GM23338 (cell line): ENCODE measurements around the gene TIMM29. TPM values are rescaled to one million over a fixed set of nuclear protein-coding genes. Genes with fewer than 3 reads are reported as not detected.

ENCODE experiments used
- ATAC-seq: fragments of 200-7000 bp; cut with Tn5 transposase; 3 replicates; pipeline ENCODE4 v1.9.1; 2020
- DNase-seq: peaks from one replicate; pipeline ENCODE4 v3.0.0-alpha.2; 2015; ENCODE audit warnings: low spot score
- H2AFZ ChIP-seq: fragments of 200-600 bp; sonication (generic); 2 replicates; pipeline ENCODE4 v1.8.0; 2016; ENCODE audit warnings: antibody characterized with exemption, mild to moderate bottlenecking, moderate library complexity
- H3F3A ChIP-seq: fragments of 200-600 bp; sonication (generic); replicated peaks from 2 replicates; pipeline ENCODE4 v1.8.0; 2017; ENCODE audit warnings: antibody characterized with exemption, mixed run types, low read depth
- H3K27ac ChIP-seq: fragments of 200-600 bp; sonication (generic); 2 replicates; pipeline ENCODE4 v1.6.1; 2016; ENCODE audit warnings: low read depth
- H3K27me3 ChIP-seq: fragments of 200-600 bp; sonication (generic); 2 replicates; pipeline ENCODE4 v1.8.0; 2016; ENCODE audit warnings: mild to moderate bottlenecking, mixed run types, moderate library complexity; ENCODE audit not compliant: insufficient read depth
- H3K36me3 ChIP-seq: fragments of 200-600 bp; sonication (generic); 2 replicates; pipeline ENCODE4 v1.8.0; 2016; ENCODE audit warnings: mild to moderate bottlenecking; ENCODE audit not compliant: insufficient read depth
- H3K4me1 ChIP-seq: fragments of 200-600 bp; sonication (generic); 2 replicates; pipeline ENCODE4 v1.8.0; 2016; ENCODE audit warnings: mild to moderate bottlenecking, moderate library complexity; ENCODE audit not compliant: insufficient read depth
- H3K4me2 ChIP-seq: fragments of 200-600 bp; sonication (generic); 2 replicates; pipeline ENCODE4 v1.7.1; 2017; ENCODE audit warnings: mixed run types
- H3K4me3 ChIP-seq: fragments of 200-600 bp; sonication (generic); 2 replicates; pipeline ENCODE4 v1.6.1; 2016; ENCODE audit warnings: mixed run types
- H3K79me2 ChIP-seq: fragments of 200-600 bp; sonication (generic); replicated peaks from 2 replicates; pipeline ENCODE4 v1.8.0; 2017; ENCODE audit warnings: mild to moderate bottlenecking; ENCODE audit not compliant: insufficient read depth
- H3K9me2 ChIP-seq: fragments of 200-600 bp; sonication (generic); 2 replicates; pipeline ENCODE4 v1.8.0; 2017; ENCODE audit not compliant: insufficient read depth
- H4K20me1 ChIP-seq: fragments of 200-600 bp; sonication (generic); replicated peaks from 2 replicates; pipeline ENCODE4 v1.8.0; 2017; ENCODE audit warnings: mild to moderate bottlenecking; ENCODE audit not compliant: insufficient read depth
- H3K27ac Mint-ChIP-seq: 2 replicates; pipeline ENCODE4 v1.8.0; 2020; ENCODE audit warnings: inconsistent platforms, mild to moderate bottlenecking, moderate library complexity, mixed read lengths
- H3K27me3 Mint-ChIP-seq: 3 replicates; pipeline ENCODE4 v1.8.0; 2022; ENCODE audit warnings: low read depth, mild to moderate bottlenecking, moderate library complexity, mixed read lengths, inconsistent platforms; ENCODE audit not compliant: insufficient read depth, poor library complexity
- H3K36me3 Mint-ChIP-seq: 3 replicates; pipeline ENCODE4 v1.8.0; 2021; ENCODE audit warnings: low read depth, mild to moderate bottlenecking, inconsistent platforms, moderate library complexity, mixed read lengths
- H3K4me1 Mint-ChIP-seq: 3 replicates; pipeline ENCODE4 v1.8.0; 2020; ENCODE audit warnings: mild to moderate bottlenecking, inconsistent platforms, mixed read lengths
- H3K4me3 Mint-ChIP-seq: 3 replicates; pipeline ENCODE4 v1.8.0; 2021; ENCODE audit warnings: moderate library complexity, mild to moderate bottlenecking, inconsistent platforms, mixed read lengths
- H3K9me3 Mint-ChIP-seq: 3 replicates; pipeline ENCODE4 v1.8.0; 2020; ENCODE audit warnings: moderate library complexity, mild to moderate bottlenecking, inconsistent platforms, mixed read lengths
- EZH2 ChIP-seq: fragments of 200-600 bp; sonication (generic); IDR thresholded peaks from one replicate; pipeline ENCODE4 v1.8.0; 2017; ENCODE audit warnings: antibody characterized with exemption, mild to moderate bottlenecking, low read depth; ENCODE audit not compliant: unreplicated experiment
- JUNB ChIP-seq: IDR thresholded peaks from one replicate; pipeline ENCODE4 v1.6.1; 2016; ENCODE audit warnings: antibody characterized with exemption; ENCODE audit not compliant: unreplicated experiment
- NANOG ChIP-seq: IDR thresholded peaks from 2 replicates; pipeline ENCODE4 v1.6.1; 2016; ENCODE audit warnings: antibody characterized with exemption, borderline replicate concordance
- POLR2AphosphoS5 ChIP-seq: IDR thresholded peaks from 2 replicates; pipeline ENCODE4 v1.6.1; 2016; ENCODE audit warnings: antibody characterized with exemption, low read depth
- polyA plus RNA-seq: library from polyadenylated mRNA; unstranded; fragments of >200 nt; fragmentation: Nextera tagmentation; extraction: Ambion mirVana; gene quantifications from 2 replicates; pipeline ENCODE4 v1.2.1, GENCODE V29; 2016
- total RNA-seq: library from RNA; depleted of rRNA; stranded (reverse); fragments of >200 nt; shearing (Covaris generic); gene quantifications from 2 replicates; pipeline ENCODE4 v1.2.3, GENCODE V29; 2014
- TF ChIP-seq, protein P1 (sequence below): IDR thresholded peaks from one replicate; pipeline ENCODE4 v1.6.1; 2018; ENCODE audit warnings: antibody characterized with exemption; ENCODE audit not compliant: unreplicated experiment
- TF ChIP-seq, protein P2 (sequence below), 2 experiments: fragments of 200-600 bp in 1 of 2; sonication (generic) in 1 of 2; conservative IDR thresholded peaks; 2 replicates each; pipeline versions ENCODE4 v1.5.1 to v1.6.1; 2016 to 2017; ENCODE audit warnings: antibody characterized with exemption in 2 of 2, low read depth in 2 of 2, mild to moderate bottlenecking in 2 of 2, moderate library complexity in 1 of 2
- TF ChIP-seq, protein P3 (sequence below): IDR thresholded peaks from 2 replicates; pipeline ENCODE4 v1.6.1; 2016; ENCODE audit warnings: antibody characterized with exemption

Gene TIMM29
- total and polyA plus RNA-seq, 2 experiments from 2014 or later = 24.1 to 60.7 TPM

DNA sequence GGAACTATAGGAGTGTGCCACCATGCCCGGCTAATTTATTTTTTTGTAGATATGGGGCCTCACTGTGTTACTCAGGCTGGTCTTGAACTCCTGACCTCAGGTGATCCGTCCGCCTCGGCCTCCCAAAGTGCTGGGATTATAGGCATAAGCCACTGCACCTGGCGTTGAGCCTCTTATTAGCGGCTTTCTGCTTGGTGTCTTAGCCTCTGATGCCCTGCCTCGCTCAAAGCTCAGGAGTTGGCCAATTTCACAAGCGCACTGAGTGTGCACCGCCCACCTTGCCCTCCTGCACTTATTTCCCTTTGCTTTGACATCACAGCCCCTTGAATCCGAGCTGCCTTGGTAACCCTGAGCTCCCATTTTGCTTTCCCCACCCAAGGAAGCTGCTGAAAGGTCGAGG, 10.3 kb upstream of the TIMM29 start:
- peaks cover 45% of the 10 kb centered on the region for H3K36me3 Mint-ChIP-seq
- H3K4me1 Mint-ChIP-seq = no peaks in the 10 kb centered on the region; the same call in 2 of the 3 replicates
- TF ChIP-seq, protein P1, sequence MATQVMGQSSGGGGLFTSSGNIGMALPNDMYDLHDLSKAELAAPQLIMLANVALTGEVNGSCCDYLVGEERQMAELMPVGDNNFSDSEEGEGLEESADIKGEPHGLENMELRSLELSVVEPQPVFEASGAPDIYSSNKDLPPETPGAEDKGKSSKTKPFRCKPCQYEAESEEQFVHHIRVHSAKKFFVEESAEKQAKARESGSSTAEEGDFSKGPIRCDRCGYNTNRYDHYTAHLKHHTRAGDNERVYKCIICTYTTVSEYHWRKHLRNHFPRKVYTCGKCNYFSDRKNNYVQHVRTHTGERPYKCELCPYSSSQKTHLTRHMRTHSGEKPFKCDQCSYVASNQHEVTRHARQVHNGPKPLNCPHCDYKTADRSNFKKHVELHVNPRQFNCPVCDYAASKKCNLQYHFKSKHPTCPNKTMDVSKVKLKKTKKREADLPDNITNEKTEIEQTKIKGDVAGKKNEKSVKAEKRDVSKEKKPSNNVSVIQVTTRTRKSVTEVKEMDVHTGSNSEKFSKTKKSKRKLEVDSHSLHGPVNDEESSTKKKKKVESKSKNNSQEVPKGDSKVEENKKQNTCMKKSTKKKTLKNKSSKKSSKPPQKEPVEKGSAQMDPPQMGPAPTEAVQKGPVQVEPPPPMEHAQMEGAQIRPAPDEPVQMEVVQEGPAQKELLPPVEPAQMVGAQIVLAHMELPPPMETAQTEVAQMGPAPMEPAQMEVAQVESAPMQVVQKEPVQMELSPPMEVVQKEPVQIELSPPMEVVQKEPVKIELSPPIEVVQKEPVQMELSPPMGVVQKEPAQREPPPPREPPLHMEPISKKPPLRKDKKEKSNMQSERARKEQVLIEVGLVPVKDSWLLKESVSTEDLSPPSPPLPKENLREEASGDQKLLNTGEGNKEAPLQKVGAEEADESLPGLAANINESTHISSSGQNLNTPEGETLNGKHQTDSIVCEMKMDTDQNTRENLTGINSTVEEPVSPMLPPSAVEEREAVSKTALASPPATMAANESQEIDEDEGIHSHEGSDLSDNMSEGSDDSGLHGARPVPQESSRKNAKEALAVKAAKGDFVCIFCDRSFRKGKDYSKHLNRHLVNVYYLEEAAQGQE = no peak
- TF ChIP-seq EZH2 (no peak), JUNB (no peak), POLR2AphosphoS5 (no peak), NANOG (no peak)
- TF ChIP-seq, protein P2, sequence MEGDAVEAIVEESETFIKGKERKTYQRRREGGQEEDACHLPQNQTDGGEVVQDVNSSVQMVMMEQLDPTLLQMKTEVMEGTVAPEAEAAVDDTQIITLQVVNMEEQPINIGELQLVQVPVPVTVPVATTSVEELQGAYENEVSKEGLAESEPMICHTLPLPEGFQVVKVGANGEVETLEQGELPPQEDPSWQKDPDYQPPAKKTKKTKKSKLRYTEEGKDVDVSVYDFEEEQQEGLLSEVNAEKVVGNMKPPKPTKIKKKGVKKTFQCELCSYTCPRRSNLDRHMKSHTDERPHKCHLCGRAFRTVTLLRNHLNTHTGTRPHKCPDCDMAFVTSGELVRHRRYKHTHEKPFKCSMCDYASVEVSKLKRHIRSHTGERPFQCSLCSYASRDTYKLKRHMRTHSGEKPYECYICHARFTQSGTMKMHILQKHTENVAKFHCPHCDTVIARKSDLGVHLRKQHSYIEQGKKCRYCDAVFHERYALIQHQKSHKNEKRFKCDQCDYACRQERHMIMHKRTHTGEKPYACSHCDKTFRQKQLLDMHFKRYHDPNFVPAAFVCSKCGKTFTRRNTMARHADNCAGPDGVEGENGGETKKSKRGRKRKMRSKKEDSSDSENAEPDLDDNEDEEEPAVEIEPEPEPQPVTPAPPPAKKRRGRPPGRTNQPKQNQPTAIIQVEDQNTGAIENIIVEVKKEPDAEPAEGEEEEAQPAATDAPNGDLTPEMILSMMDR (conservative IDR thresholded peaks at IDR 0.05; ENCODE audit: low read depth in 2 of 2) = no peak
- TF ChIP-seq, protein P3, sequence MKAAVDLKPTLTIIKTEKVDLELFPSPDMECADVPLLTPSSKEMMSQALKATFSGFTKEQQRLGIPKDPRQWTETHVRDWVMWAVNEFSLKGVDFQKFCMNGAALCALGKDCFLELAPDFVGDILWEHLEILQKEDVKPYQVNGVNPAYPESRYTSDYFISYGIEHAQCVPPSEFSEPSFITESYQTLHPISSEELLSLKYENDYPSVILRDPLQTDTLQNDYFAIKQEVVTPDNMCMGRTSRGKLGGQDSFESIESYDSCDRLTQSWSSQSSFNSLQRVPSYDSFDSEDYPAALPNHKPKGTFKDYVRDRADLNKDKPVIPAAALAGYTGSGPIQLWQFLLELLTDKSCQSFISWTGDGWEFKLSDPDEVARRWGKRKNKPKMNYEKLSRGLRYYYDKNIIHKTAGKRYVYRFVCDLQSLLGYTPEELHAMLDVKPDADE = no peak

More for the DNA sequence above, 10.3 kb upstream of the TIMM29 start:
- H3K79me2 ChIP-seq = no peaks in the 10 kb centered on the region
- no peak overlapping the region for H3K4me3 ChIP-seq
- Mint-ChIP-seq H3K27ac (no peak overlapping the region), H3K4me3 (no peak overlapping the region), H3K9me3 (no peaks in the 10 kb centered on the region), H3K27me3 (peaks cover 20% of the 10 kb centered on the region)
- no peak overlapping the region for H3K4me2 ChIP-seq
- H3K27ac ChIP-seq = peak overlapping the region; percentile 26; the same call in 1 of the 2 replicates
- H4K20me1 ChIP-seq = no peaks in the 10 kb centered on the region
- H2AFZ ChIP-seq = no peak overlapping the region
- ATAC-seq = no peak
- peaks cover 13% of the 10 kb centered on the region; the same call in 1 of the 2 replicates for H3F3A ChIP-seq
- no peaks in the 10 kb centered on the region; the same call in 1 of the 2 replicates for H3K36me3 ChIP-seq
- no peaks in the 10 kb centered on the region for H3K4me1 ChIP-seq
- no peak for DNase-seq
- H3K27me3 ChIP-seq = no peaks in the 10 kb centered on the region
- no peaks in the 10 kb centered on the region for H3K9me2 ChIP-seq
